ENCODE results near the gene ESPNL.

Gene ESPNL

DNA sequence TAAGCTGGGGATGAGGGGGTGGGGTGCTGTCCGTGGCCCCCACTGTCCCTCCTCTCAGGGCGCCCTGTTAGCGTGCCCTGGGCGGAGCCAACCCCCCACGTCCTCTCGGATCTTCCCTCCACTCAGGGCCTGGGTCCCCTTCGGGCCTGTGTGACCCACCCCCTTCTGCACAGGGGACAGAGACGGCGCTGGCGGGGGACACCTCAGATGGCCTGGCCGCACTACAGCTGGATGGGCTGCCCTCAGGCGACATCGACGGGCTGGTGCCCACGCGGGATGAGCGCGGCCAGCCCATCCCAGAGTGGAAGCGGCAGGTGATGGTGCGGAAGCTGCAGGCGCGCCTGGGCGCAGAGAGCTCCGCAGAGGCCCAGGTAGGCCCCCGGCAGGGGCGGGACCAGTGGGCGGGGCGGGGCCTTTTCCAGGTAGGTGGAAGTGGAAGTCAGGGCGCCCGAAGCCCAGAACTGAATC, 28.4 kb downstream of the ESPNL start:
- TF ChIP-seq, protein P1, sequence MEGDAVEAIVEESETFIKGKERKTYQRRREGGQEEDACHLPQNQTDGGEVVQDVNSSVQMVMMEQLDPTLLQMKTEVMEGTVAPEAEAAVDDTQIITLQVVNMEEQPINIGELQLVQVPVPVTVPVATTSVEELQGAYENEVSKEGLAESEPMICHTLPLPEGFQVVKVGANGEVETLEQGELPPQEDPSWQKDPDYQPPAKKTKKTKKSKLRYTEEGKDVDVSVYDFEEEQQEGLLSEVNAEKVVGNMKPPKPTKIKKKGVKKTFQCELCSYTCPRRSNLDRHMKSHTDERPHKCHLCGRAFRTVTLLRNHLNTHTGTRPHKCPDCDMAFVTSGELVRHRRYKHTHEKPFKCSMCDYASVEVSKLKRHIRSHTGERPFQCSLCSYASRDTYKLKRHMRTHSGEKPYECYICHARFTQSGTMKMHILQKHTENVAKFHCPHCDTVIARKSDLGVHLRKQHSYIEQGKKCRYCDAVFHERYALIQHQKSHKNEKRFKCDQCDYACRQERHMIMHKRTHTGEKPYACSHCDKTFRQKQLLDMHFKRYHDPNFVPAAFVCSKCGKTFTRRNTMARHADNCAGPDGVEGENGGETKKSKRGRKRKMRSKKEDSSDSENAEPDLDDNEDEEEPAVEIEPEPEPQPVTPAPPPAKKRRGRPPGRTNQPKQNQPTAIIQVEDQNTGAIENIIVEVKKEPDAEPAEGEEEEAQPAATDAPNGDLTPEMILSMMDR (IDR thresholded peaks at IDR 0.05; ENCODE audit: unreplicated experiment in 3 of 3), result no peak
- Mint-ChIP-seq H3K4me3 (no peak overlapping the region), H3K27me3 (ENCODE audit: low read depth) (peaks cover 4% of the 10 kb centered on the region), H3K4me1 (peaks cover 8% of the 10 kb centered on the region), H3K36me3 (ENCODE audit: low read depth) (no peaks in the 10 kb centered on the region), H3K27ac (no peak overlapping the region), H3K9me3 (no peaks in the 10 kb centered on the region)

DNA sequence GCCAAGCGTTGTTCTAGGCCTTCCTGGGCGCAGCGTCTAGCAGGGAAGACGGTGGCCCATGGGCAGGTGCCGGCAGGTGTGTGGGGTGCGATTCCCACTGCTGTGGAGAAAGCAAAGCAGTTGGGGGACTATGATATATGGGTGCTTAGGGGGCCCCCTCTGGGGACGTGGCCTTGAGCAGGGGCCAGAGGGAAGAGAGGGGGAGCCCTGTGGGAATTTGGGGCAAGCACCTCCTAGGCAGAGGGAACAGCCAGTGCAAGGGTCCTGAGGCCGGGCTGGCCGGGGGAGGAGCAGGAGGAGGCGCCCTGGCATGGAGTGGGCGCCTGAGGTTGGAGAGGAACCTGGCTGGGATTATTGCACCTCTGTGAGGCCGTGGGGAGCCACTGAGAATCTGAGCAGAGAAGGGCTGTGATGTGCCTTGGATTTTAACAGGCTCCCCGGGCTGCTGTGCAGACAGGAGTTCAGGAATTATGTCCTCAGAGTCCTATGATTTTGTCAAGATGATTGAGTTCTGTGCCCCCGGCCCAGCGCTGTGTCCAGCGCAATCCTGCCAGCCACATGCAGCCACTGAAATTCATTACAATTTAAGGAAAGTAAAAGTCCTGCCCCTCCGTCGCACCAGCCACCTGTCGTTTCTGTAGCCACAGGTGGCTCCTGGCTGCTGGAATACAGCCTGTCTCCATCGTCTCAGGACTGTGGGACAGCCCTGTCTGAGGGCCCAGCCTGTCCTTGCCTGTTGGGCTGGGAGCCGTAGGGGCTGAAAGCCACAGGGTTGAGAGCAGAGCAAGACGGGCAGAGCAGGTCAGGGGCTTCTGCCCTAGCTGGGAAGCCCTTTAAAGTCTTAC, 29.2 kb downstream of the ESPNL start:
- Mint-ChIP-seq H3K36me3 (ENCODE audit: low read depth) (no peaks in the 10 kb centered on the region), H3K9me3 (no peaks in the 10 kb centered on the region), H3K4me3 (no peak overlapping the region), H3K27me3 (ENCODE audit: low read depth) (peaks cover 3% of the 10 kb centered on the region), H3K27ac (peak overlapping the region in 1 of 3 experiments; percentile 56), H3K4me1 (peaks cover 9% of the 10 kb centered on the region)
- TF ChIP-seq, protein P1 (IDR thresholded peaks at IDR 0.05; ENCODE audit: unreplicated experiment in 3 of 3), result no peak

DNA sequence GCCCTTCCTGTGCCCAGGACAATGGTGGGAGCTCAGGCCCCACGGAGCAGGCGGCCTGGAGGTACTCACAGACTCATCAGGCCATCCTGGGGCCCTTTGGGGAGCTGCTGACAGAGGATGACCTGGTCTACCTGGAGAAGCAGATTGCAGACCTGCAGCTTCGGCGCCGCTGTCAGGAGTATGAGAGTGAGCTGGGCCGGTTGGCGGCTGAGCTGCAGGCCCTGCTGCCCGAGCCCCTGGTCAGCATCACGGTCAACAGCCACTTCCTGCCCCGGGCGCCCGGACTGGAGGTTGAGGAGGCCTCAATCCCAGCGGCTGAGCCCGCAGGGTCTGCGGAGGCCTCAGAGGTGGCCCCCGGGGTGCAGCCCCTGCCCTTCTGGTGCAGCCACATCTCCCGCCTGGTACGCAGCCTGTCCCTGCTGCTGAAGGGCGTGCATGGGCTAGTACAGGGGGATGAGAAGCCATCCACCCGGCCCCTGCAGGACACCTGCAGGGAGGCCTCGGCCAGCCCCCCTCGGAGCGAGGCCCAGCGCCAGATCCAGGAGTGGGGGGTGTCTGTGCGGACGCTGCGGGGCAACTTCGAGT, 30.1 kb downstream of the ESPNL start:
- H3K27ac Mint-ChIP-seq, result no peak overlapping the region
- H3K27me3 Mint-ChIP-seq (ENCODE audit: low read depth), result no peaks in the 10 kb centered on the region

DNA sequence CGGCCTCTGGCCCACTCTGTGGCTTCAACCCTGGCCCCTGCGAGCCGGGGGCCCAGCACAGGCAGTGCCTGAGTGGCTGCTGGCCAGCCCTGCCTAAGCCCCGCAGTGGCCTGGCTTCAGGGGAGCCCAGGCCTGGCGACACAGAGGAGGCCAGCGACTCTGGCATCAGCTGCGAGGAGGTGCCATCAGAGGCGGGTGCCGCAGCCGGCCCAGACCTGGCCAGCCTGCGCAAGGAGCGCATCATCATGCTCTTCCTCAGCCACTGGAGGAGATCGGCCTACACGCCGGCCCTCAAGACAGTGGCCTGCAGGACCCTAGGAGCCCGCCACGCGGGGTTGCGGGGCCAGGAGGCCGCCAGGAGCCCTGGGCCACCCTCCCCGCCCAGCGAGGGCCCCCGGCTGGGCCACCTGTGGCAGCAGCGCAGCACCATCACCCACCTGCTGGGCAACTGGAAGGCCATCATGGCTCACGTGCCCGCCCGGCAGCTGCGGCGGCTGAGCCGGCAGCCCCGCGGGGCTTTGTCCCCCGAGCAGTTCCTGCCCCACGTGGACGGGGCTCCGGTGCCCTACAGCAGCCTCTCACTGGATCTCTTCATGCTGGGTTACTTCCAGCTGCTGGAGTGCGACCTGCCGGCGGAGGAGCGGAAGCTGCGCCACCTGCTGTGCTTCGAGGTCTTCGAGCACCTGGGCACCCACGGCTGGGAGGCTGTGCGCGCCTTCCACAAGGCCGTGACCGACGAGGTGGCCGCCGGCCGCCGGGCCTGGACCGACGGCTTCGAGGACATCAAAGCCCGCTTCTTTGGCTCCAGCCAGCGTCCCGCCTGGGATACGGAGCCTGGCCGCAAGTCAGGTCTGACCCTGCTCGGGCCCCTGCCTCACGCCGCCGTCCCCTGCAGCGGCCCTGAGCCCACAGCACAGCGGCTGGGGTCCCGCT, 30.8 kb downstream of the ESPNL start:
- Mint-ChIP-seq H3K9me3 (no peaks in the 10 kb centered on the region), H3K27me3 (ENCODE audit: low read depth) (no peaks in the 10 kb centered on the region), H3K36me3 (ENCODE audit: low read depth) (no peaks in the 10 kb centered on the region), H3K27ac (no peak overlapping the region), H3K4me1 (peaks cover 11% of the 10 kb centered on the region), H3K4me3 (no peak overlapping the region)
- TF ChIP-seq, protein P1 (IDR thresholded peaks at IDR 0.05; ENCODE audit: unreplicated experiment in 3 of 3), result no peak

More for the DNA sequence above, 30.1 kb downstream of the ESPNL start:
- Mint-ChIP-seq H3K9me3 (no peaks in the 10 kb centered on the region), H3K4me1 (peaks cover 9% of the 10 kb centered on the region), H3K4me3 (no peak overlapping the region), H3K36me3 (ENCODE audit: low read depth) (no peaks in the 10 kb centered on the region)
- TF ChIP-seq, protein P1 (IDR thresholded peaks at IDR 0.05; ENCODE audit: unreplicated experiment in 3 of 3), result no peak

DNA sequence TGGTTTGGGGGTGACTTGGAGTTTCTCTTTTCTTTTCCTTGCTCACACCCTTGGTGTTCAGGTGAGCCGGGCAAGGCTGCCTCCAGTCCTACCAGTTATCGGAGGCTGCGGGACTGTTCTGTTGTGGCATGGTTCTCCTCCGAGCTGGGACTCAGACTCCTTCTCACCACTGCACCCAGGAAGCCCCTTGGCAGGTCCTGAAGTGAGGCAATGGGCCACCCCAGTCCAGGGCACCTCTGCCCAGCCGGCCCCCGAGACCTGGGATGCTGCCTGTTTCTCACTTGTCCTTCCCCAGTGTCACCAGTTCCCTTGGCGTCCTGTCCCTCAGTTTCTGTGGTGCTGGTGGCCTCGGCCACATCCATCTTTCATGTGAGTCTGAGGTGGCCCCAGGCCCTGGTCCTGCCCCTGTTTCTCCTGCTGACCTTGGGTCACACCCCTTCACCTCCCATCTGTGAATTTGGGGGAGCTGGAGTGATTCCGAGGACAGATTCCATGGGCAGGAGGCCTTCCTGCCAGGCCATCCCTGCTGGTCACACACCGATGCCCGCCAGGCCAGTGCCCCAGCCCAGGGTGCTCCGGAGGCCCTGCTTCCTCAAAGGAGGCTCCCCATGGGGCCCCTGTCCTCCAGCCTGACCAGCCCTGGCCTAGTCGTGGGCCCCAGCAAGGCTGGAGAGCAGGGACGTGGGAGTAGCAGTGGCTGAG, 31.8 kb downstream of the ESPNL start:
- H3K36me3 Mint-ChIP-seq (ENCODE audit: low read depth), result no peaks in the 10 kb centered on the region
- H3K27me3 Mint-ChIP-seq (ENCODE audit: low read depth), result no peaks in the 10 kb centered on the region
- no peaks in the 10 kb centered on the region for H3K9me3 Mint-ChIP-seq
- TF ChIP-seq, protein P1 (IDR thresholded peaks at IDR 0.05; ENCODE audit: unreplicated experiment in 3 of 3), result no peak
- H3K4me3 Mint-ChIP-seq, result no peak overlapping the region
- H3K27ac Mint-ChIP-seq, result no peak overlapping the region
- peaks cover 20% of the 10 kb centered on the region for H3K4me1 Mint-ChIP-seq

All from nephron (organoid).